SK-N-MC (cell line): ENCODE measurements around the gene PSD4.

ENCODE experiments used
- DNase-seq: peaks from one replicate; pipeline ENCODE4 v3.0.0-alpha.2; 2011; ENCODE audit warnings: low read depth, low spot score
- H3K27ac ChIP-seq: fragments of 200-600 bp; sonication (generic); 2 replicates; pipeline ENCODE4 v1.5.1; 2016; ENCODE audit warnings: mixed run types
- H3K36me3 ChIP-seq: fragments of 200-600 bp; sonication (generic); 2 replicates; pipeline ENCODE4 v1.6.1; 2017; ENCODE audit warnings: antibody characterized with exemption, low read length, mixed read lengths; ENCODE audit not compliant: insufficient read depth
- H3K4me3 ChIP-seq: fragments of 200-600 bp; sonication (generic); 2 replicates; pipeline ENCODE4 v1.5.1; 2016
- H3K9ac ChIP-seq: fragments of 200-600 bp; sonication (generic); 2 replicates; pipeline ENCODE4 v1.8.0; 2017; ENCODE audit warnings: mixed run types, mixed read lengths; ENCODE audit not compliant: insufficient read length
- H3K9me3 ChIP-seq: fragments of 200-600 bp; sonication (generic); 2 replicates; pipeline ENCODE4 v1.6.1; 2017; ENCODE audit warnings: low read depth, mild to moderate bottlenecking, antibody characterized with exemption, low read length, moderate library complexity, mixed read lengths
- EZH2 ChIP-seq: fragments of 200-600 bp; sonication (generic); IDR thresholded peaks from one replicate; pipeline ENCODE4 v1.6.1; 2017; ENCODE audit warnings: antibody characterized with exemption
- FOXP2 ChIP-seq: optimal IDR thresholded peaks from 2 replicates; pipeline ENCODE3; 2011; ENCODE audit warnings: mild to moderate bottlenecking, moderate library complexity; ENCODE audit not compliant: insufficient read depth; ENCODE audit errors: extremely low read length, control extremely low read depth
- POLR2AphosphoS5 ChIP-seq: IDR thresholded peaks from 2 replicates; pipeline ENCODE4 v1.6.1; 2012; ENCODE audit warnings: mild to moderate bottlenecking, low read depth, low read length, borderline replicate concordance

The PSD4 gene

DNA sequence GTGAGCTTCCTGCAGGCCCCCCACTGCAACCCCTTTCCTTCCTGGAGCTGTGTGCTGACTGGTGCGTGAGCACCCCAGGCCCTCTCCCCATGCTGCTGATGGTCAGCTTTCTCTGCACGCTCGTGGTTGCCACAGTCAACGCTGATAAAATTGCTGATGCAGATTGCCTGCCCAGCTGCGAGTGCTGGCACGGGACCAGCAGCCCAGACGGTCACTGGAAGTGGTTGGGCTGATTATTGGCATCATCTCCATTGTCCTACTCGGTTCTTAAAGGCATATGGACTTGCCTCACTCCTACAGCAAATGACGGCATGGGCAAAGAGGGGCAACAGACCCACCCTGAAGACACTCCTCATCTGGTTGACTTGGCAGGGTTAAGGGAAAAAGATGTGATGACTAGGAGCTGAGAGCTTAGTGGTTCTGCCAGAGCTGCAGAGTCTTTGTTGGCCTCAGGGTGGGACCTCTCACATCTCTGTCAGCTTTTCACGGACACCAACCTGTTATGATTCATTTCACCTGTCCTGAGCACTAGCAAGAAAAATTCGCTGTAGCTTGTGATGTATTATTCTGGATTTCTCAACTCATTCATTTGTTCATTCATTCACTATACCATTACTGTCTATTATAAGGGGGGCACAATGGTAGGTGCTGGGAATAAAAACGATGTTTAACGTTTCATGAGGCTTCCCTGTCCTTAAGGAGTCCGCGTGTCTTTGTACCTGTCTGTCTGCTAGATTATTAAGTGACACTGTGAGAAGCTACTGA is 66.6 kb downstream of the PSD4 start:
- TF ChIP-seq FOXP2 (no peak), EZH2 (no peak), POLR2AphosphoS5 (no peak)
- H3K27ac ChIP-seq: no peak overlapping the region
- no peaks in the 10 kb centered on the region; the same call in 1 of the 2 replicates for H3K36me3 ChIP-seq
- DNase-seq: no peak
- H3K4me3 ChIP-seq: peak overlapping the region; percentile 27; the same call in 1 of the 2 replicates
- H3K9me3 ChIP-seq: no peaks in the 10 kb centered on the region
- no peak overlapping the region for H3K9ac ChIP-seq

DNA sequence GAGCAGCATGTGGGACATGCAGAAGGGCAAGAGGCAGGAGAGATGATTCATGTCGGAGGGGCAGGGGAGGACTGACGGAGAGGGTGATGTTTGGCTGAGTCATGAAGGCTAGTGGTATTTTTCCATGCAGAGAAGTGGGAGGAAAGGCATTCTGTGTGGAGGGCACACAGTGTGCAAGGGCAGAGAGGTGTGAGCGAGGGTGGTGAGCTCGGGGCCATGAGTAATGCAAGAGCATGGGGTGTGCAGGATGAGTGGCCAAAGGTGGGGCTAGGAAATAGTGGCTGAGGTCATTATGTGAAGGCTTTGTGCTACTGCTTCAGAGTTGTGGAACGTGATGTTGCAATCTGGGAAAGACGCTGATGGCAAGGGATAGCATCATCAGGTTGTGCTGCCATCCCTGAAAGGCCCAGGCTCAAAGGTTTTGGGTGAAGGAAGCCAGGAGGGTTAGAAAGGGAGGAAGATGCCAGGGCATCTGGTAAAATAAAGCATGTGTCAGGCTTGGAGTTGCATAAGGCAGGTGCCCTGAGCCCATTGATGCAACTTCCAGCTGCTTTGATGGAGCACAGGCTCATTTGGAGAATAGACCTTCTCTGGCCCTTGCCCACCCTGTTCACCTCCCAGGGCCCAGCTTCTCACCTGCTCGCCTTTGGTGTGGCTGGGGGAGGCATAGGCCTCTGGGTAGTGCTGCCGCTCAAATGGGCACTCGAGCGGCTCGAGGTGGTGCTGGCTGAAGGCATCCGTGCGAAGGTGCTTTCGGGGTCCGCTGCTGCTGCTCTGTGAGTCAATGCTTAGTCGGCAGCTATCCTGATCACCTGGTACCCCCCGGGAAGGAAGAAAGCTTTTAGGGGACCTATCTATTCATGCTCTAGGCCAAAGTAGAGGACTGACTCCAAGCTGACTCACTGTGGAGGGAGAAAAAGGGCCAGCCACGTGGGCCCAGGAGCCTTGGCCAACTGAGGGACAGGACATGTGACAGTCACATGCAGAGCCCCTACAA is 67.4 kb downstream of the PSD4 start:
- Histone ChIP-seq H3K9ac (no peak overlapping the region), H3K9me3 (no peaks in the 10 kb centered on the region), H3K4me3 (no peak overlapping the region), H3K27ac (no peak overlapping the region), H3K36me3 (no peaks in the 10 kb centered on the region; the same call in 1 of the 2 replicates)
- TF ChIP-seq FOXP2 (no peak), EZH2 (no peak), POLR2AphosphoS5 (no peak)
- no peak for DNase-seq

DNA sequence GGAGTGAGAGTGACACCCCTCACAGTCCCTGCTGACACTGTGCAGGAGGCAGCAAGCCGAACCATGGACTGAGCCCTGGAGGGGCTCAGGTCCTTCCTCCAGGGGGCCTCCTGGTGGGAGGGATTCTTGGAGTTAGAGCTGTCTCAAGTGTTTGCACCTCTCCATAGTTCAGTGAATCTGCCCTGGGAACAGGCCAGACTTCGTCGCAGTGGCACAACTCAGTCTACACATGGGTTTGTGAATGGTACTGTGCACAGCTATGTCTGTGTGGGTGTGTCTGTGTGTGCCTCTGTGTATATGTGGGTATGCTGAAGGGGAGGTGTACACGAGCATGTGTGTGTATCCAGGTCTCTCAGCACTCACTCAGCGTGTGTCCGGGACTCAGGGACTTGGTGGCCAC is 68.6 kb downstream of the PSD4 start:
- Histone ChIP-seq H3K9ac (no peak overlapping the region), H3K4me3 (no peak overlapping the region), H3K9me3 (no peaks in the 10 kb centered on the region), H3K36me3 (no peaks in the 10 kb centered on the region; the same call in 1 of the 2 replicates), H3K27ac (no peak overlapping the region)
- TF ChIP-seq FOXP2 (no peak), EZH2 (no peak), POLR2AphosphoS5 (no peak)
- DNase-seq: no peak

DNA sequence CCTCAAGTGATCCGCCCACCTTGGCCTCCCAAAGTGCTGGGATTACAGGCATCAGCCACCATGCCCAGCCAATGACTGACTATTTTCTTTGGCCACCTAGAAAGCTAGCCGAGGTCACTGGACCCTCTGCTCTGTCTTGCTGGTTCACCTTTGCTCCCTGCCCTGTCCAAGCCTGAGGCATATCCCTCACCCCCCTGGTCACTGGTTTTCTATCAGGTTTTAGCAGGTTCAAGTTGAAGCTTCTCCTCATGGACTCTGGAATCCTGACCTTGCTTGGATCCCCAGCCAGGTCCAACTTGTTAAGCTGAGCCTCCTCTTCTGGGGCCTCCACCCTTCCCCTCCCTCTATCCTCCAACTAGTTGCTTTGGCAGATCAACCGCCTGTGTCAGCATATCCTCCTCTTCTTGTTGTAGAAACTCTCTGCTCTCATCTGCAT is 71.5 kb downstream of the PSD4 start:
- Histone ChIP-seq H3K9ac (no peak overlapping the region), H3K9me3 (no peaks in the 10 kb centered on the region), H3K27ac (no peak overlapping the region), H3K4me3 (no peak overlapping the region), H3K36me3 (no peaks in the 10 kb centered on the region)
- TF ChIP-seq POLR2AphosphoS5 (no peak), FOXP2 (no peak), EZH2 (no peak)
- DNase-seq: no peak

DNA sequence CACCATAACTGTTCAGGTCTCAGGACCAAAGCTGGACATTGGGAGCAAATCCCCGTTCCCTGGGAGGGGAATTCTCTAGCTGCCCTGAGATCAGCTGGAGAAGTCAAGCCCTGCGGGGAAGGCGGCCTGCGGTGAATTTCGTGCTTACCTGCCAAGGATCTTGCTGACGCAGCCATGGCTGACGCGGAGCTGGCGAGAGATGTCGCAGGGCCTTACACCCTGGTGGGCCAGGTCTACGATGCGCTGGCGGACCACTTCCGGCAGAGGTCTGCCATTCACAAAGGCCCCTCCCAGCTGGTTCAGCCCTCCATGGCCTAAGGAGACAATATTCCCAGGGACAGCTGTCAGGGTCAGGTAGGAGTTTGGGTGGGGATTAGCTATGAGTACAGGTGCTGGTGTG is 72.8 kb downstream of the PSD4 start:
- H3K9ac ChIP-seq: no peak overlapping the region
- no peak overlapping the region for H3K27ac ChIP-seq
- DNase-seq: no peak
- no peaks in the 10 kb centered on the region for H3K36me3 ChIP-seq
- TF ChIP-seq EZH2 (no peak), POLR2AphosphoS5 (no peak), FOXP2 (no peak)
- no peak overlapping the region for H3K4me3 ChIP-seq
- H3K9me3 ChIP-seq: no peaks in the 10 kb centered on the region

DNA sequence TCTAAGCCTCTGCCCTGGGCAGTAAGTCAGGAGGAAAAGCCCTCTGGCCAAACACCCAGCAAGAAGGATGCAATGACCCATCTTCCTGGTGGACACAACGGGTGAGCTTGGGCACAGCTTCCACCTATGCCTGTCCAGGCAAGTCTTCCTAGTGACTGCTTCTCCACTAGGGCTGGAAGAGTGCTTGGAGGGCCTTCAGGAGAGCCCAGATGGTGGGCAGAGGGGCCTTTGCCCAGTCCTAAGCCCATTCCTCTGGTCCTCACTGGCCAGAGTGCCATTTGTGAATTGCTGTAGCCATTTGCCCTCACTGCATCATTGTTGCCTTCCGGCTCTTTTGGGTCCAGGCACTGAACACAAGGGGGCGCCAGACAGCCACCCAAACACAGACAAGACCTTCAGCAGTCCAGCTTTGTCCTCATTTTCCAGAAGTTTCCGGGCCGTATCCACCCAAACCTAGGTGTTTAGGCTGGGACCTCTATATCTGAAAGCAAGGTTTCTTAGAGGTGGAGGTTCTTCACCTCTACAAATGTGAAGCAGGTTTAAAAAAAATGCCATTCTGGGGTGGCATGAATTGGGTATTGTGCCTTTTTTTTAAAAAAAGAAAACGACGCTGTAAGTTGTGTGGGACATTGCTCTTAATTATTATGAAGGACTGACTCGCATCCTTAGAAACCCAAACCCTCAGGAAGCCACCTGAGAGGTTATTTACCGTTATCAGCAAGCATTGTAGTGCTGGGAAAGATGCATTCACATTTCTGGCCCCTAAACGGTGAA is 75.4 kb downstream of the PSD4 start:
- H3K9ac ChIP-seq: no peak overlapping the region
- no peak overlapping the region for H3K27ac ChIP-seq
- no peak for DNase-seq
- H3K4me3 ChIP-seq: no peak overlapping the region
- no peaks in the 10 kb centered on the region for H3K36me3 ChIP-seq
- no peaks in the 10 kb centered on the region for H3K9me3 ChIP-seq
- no peak for TF ChIP-seq EZH2
- TF ChIP-seq FOXP2: no peak
- no peak for TF ChIP-seq POLR2AphosphoS5

DNA sequence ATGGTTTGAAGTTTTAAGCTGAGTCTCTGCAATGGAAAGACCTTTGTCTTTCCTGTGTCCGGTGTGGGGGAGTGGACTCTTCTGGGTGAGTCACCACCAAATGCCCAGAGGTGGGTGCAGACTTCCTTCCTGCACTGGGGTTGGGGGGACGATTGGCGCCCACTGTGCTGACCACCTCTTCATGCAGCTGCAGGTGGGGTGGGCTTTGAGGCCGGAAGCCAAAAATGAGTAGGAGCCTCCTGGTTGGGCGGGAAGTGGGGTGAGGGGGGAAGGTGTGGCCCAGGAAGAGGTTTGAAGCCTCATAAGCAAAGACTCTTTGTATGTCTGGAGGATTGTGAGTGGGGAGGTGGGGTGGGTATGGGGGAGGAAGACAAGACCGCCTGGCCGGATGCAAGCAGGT is 77.3 kb downstream of the PSD4 start:
- TF ChIP-seq EZH2 (no peak), FOXP2 (no peak), POLR2AphosphoS5 (no peak)
- Histone ChIP-seq H3K4me3 (no peak overlapping the region), H3K9me3 (no peaks in the 10 kb centered on the region), H3K27ac (no peak overlapping the region), H3K9ac (no peak overlapping the region), H3K36me3 (no peaks in the 10 kb centered on the region)
- DNase-seq: no peak

DNA sequence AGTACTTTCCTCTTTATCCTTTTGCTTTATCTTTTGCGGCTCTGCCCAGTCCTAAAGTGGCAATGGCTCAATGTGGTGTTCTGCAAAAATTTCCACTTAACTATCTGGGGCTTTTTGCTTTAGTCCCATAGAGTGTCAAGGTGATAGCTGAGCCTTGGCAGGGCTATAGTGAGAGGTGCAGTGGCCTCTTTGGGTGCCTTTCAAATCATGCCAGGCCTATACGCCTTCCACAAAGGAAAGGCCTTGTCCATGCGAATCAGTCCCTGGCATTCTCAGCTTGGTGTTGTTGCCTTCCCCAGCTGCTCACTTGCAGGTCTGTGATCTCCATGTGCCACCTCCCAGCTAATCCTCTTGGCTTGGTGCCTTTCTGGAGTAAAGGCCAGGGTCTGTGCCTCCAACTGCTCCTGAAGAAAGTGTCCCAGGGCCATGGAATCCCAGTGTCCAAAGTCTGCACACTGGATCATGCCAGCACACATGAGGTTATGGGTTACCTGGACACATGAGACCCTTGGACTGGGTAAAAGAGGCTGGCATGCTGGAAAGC is 78.3 kb downstream of the PSD4 start:
- TF ChIP-seq EZH2: no peak
- no peak for TF ChIP-seq POLR2AphosphoS5
- no peak for TF ChIP-seq FOXP2
- Histone ChIP-seq H3K27ac (no peak overlapping the region), H3K9ac (no peak overlapping the region), H3K9me3 (no peaks in the 10 kb centered on the region), H3K36me3 (no peaks in the 10 kb centered on the region), H3K4me3 (no peak overlapping the region)
- DNase-seq: no peak
